NB4 (cell line): ENCODE results near the gene MPHOSPH10.

ENCODE experiments used
- MYC ChIP-seq: IDR thresholded peaks from 2 replicates; pipeline ENCODE4 v1.6.1; 2011; ENCODE audit warnings: low read depth, low read length
- POLR2A ChIP-seq: IDR thresholded peaks from 2 replicates; pipeline ENCODE4 v1.6.1; 2011; ENCODE audit warnings: mild to moderate bottlenecking; ENCODE audit not compliant: insufficient read length; ENCODE audit errors: extremely low read depth
- TF ChIP-seq, protein P1 (sequence below): IDR thresholded peaks from 2 replicates; pipeline ENCODE4 v1.6.1; 2011; ENCODE audit warnings: low read depth, low read length
- TF ChIP-seq, protein P2 (sequence below): IDR thresholded peaks from one replicate; pipeline ENCODE4 v1.5.1; 2012; ENCODE audit warnings: low read depth, low read length

DNA sequence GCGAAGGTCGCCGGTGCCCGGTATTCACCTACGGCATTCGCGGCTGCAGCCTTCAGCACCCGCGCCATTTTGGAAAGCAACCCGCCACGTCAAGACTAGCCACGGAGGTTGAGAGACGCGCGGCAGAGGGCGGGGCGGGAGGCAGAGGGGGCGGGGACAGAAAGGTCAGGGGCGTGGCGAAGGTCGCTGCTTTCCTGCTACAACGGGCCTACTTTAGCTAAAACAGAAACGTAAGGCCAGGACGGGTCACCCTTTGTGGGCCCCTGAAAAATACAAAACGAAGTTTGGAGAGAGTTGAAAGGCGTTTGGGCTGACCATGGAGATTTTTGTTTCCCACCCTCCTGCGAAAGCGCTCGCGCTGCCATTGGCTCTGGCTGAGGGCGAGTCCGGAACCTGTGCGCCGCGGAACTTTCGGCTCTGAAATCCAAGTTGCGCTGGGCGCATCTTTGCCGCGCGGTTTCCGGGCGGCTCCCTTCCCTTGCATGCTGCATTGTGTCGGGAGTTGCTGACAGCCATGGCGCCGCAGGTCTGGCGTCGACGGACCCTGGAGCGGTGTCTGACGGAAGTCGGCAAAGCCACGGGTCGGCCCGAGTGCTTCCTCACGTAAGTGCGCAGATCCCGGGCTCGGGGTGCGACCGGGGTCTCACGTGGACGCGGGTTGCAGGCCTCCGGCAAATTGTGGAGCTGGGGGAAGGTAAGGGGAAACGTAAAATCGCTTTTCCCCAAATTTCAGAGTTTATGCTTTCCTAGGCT is at the start of gene MPHOSPH10, which contains the start of gene MCEE:
- TF ChIP-seq, protein P1, sequence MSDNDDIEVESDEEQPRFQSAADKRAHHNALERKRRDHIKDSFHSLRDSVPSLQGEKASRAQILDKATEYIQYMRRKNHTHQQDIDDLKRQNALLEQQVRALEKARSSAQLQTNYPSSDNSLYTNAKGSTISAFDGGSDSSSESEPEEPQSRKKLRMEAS, result peak; percentile 91
- TF ChIP-seq, protein P2, sequence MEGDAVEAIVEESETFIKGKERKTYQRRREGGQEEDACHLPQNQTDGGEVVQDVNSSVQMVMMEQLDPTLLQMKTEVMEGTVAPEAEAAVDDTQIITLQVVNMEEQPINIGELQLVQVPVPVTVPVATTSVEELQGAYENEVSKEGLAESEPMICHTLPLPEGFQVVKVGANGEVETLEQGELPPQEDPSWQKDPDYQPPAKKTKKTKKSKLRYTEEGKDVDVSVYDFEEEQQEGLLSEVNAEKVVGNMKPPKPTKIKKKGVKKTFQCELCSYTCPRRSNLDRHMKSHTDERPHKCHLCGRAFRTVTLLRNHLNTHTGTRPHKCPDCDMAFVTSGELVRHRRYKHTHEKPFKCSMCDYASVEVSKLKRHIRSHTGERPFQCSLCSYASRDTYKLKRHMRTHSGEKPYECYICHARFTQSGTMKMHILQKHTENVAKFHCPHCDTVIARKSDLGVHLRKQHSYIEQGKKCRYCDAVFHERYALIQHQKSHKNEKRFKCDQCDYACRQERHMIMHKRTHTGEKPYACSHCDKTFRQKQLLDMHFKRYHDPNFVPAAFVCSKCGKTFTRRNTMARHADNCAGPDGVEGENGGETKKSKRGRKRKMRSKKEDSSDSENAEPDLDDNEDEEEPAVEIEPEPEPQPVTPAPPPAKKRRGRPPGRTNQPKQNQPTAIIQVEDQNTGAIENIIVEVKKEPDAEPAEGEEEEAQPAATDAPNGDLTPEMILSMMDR, result no peak
- TF ChIP-seq POLR2A (peak; percentile 68), MYC (peak; percentile 98)
